Esophagus muscularis mucosa (tissue), 4 donors: ENCODE data around the gene TENM4. TPM values are rescaled to one million over a fixed set of nuclear protein-coding genes. Genes with fewer than 3 reads are reported as not detected.

Source experiments
- DNase-seq: peaks from one replicate; pipeline ENCODE4 v3.0.0-alpha.2; 2017; ENCODE audit errors: extremely low spot score
- H3K27ac ChIP-seq, 4 donors: fragments of 200-600 bp; sonication (generic); replicated peaks in 1 of 4; 1 replicate in 3 of 4; 2 replicates in 1 of 4; pipeline ENCODE4 v1.5.1; 2016 to 2019; ENCODE audit warnings: mild to moderate bottlenecking in 1 of 4
- H3K27me3 ChIP-seq, 4 donors: fragments of 200-600 bp; sonication (generic); one replicate each; pipeline versions ENCODE4 v1.5.1 to v1.6.0; 2016 to 2019
- H3K36me3 ChIP-seq, 4 donors: fragments of 200-600 bp; sonication (generic); one replicate each; pipeline ENCODE4 v1.5.1; 2016 to 2019
- H3K4me1 ChIP-seq, 4 donors: fragments of 200-600 bp; sonication (generic); one replicate each; pipeline ENCODE4 v1.5.1; 2016 to 2019
- H3K4me3 ChIP-seq, 4 donors: fragments of 200-600 bp; sonication (generic); 1 replicate in 2 of 4; 2 replicates in 2 of 4; pipeline ENCODE4 v1.5.1; 2016 to 2019; ENCODE audit warnings: mild to moderate bottlenecking in 4 of 4, moderate library complexity in 1 of 4
- H3K9me3 ChIP-seq, 4 donors: fragments of 200-600 bp; sonication (generic); 1 replicate in 3 of 4; 2 replicates in 1 of 4; pipeline ENCODE4 v1.5.1; 2016 to 2019
- CTCF ChIP-seq, 3 experiments: fragments of 200-600 bp in 2 of 3; fragments of 450-650 bp in 1 of 3; sonication (generic) in 2 of 3; IDR thresholded peaks; one replicate each; pipeline ENCODE4 v1.5.1; 2017 to 2019; ENCODE audit warnings: antibody characterized with exemption in 3 of 3, mild to moderate bottlenecking in 2 of 3, moderate library complexity in 1 of 3
- EP300 ChIP-seq: sonication (generic); formaldehyde crosslinking; IDR thresholded peaks from one replicate; pipeline ENCODE4 v1.6.1; 2017; ENCODE audit warnings: antibody characterized with exemption
- POLR2A ChIP-seq: fragments of 450-650 bp; IDR thresholded peaks from one replicate; pipeline ENCODE4 v1.6.1; 2017; ENCODE audit warnings: antibody characterized with exemption, moderate library complexity, mild to moderate bottlenecking, low read depth
- POLR2AphosphoS5 ChIP-seq, 2 donors: sonication (generic); formaldehyde crosslinking; IDR thresholded peaks; one replicate each; pipeline ENCODE4 v1.6.1; 2017; ENCODE audit warnings: antibody characterized with exemption in 2 of 2
- WGBS: methylation state at CpG from one replicate; pipeline ENCODE4 v1.1.5; 2018; 5-methylcytosine and 5-hydroxymethylcytosine counted together
- intact Hi-C: fragments of 100-400 bp; cut with DNase I; formaldehyde crosslinking; loops from one replicate; pipeline ENCODE4 v1.15.1; 2023
- total RNA-seq, 4 donors: library from RNA; depleted of rRNA; stranded (reverse); fragments of >200 nt; gene quantifications; one replicate each; pipeline versions ENCODE4 v1.1.0 to v1.2.1, GENCODE V29; 2016

TENM4 gene
- total RNA-seq, 4 donors from 2014 or later = 4.1 to 9.6 (median 8.0) TPM

- intact Hi-C loops = no loop called here
- 94% methylated on average over 2 of the region's 2 CpGs for WGBS
- Histone ChIP-seq H3K27ac (no peak overlapping the region), H3K4me1 (no peaks in the 10 kb centered on the region), H3K9me3 (no peaks in the 10 kb centered on the region), H3K4me3 (no peak overlapping the region), H3K27me3 (no peaks in the 10 kb centered on the region), H3K36me3 (no peaks in the 10 kb centered on the region)
- no peak for TF ChIP-seq POLR2A
- no peak for TF ChIP-seq CTCF (IDR thresholded peaks at IDR 0.05)
- no peak for TF ChIP-seq EP300
- TF ChIP-seq POLR2AphosphoS5 (IDR thresholded peaks at IDR 0.05) = no peak
- DNase-seq = no peak
Observed at GRCh38 chr11:79039122-79039521, 401.7 kb downstream of the TENM4 start.

GRCh38 chr11:79035881-79036280 is 404.9 kb downstream of the TENM4 start:
- 62% methylated on average over 3 of the region's 3 CpGs for WGBS

GRCh38 chr11:79033833-79034232 is 407.0 kb downstream of the TENM4 start:
- no peaks in the 10 kb centered on the region for H3K36me3 ChIP-seq
- no peak overlapping the region for H3K27ac ChIP-seq
- 82% methylated on average over 4 of the region's 4 CpGs for WGBS
- peaks cover 5 to 20% (median 12%) of the 10 kb centered on the region in 4 donors for H3K4me1 ChIP-seq
- TF ChIP-seq POLR2AphosphoS5 (IDR thresholded peaks at IDR 0.05) = no peak
- TF ChIP-seq POLR2A = no peak
- no peak for TF ChIP-seq EP300
- H3K9me3 ChIP-seq = no peaks in the 10 kb centered on the region
- intact Hi-C loops = no loop called here
- DNase-seq = no peak
- no peaks in the 10 kb centered on the region for H3K27me3 ChIP-seq
- no peak overlapping the region for H3K4me3 ChIP-seq

More at GRCh38 chr11:79035881-79036280, 404.9 kb downstream of the TENM4 start:
- no peaks in the 10 kb centered on the region for H3K27me3 ChIP-seq
- TF ChIP-seq EP300 = no peak
- no peak for TF ChIP-seq POLR2AphosphoS5 (IDR thresholded peaks at IDR 0.05)
- no peak for TF ChIP-seq POLR2A
- no peak for TF ChIP-seq CTCF (IDR thresholded peaks at IDR 0.05)
- H3K4me1 ChIP-seq = peaks cover 0 to 7% (median 3%) of the 10 kb centered on the region in 4 donors
- DNase-seq = no peak
- no peak overlapping the region for H3K27ac ChIP-seq
- no peaks in the 10 kb centered on the region for H3K9me3 ChIP-seq
- intact Hi-C loops = no loop called here
- no peaks in the 10 kb centered on the region for H3K36me3 ChIP-seq
- H3K4me3 ChIP-seq = no peak overlapping the region

- Histone ChIP-seq H3K27me3 (no peaks in the 10 kb centered on the region), H3K9me3 (no peaks in the 10 kb centered on the region), H3K4me3 (no peak overlapping the region), H3K27ac (no peak overlapping the region), H3K36me3 (no peaks in the 10 kb centered on the region), H3K4me1 (peaks cover 5 to 20% (median 12%) of the 10 kb centered on the region in 4 donors)
- TF ChIP-seq POLR2AphosphoS5 (IDR thresholded peaks at IDR 0.05) (no peak), EP300 (no peak), POLR2A (no peak), CTCF (IDR thresholded peaks at IDR 0.05) (no peak)
- 31% methylated on average over 9 of the region's 9 CpGs for WGBS
- intact Hi-C loops = no loop called here
- DNase-seq = no peak
Observed at GRCh38 chr11:79030448-79030847, 410.4 kb downstream of the TENM4 start.

- intact Hi-C loops = no loop called here
- 90% methylated on average over 1 of the region's 1 CpG for WGBS
- Histone ChIP-seq H3K9me3 (no peaks in the 10 kb centered on the region), H3K4me1 (peaks cover 5 to 20% (median 12%) of the 10 kb centered on the region in 4 donors), H3K27ac (no peak overlapping the region), H3K36me3 (no peaks in the 10 kb centered on the region), H3K4me3 (no peak overlapping the region), H3K27me3 (no peaks in the 10 kb centered on the region)
- no peak for DNase-seq
- TF ChIP-seq POLR2AphosphoS5 (IDR thresholded peaks at IDR 0.05) (no peak), EP300 (no peak), POLR2A (no peak), CTCF (IDR thresholded peaks at IDR 0.05) (no peak)
Observed at GRCh38 chr11:79028225-79028624, 412.6 kb downstream of the TENM4 start.
